ENCODE results near the gene EHD4.

GRCh38 chr15:41978534-41978933 lies 6.2 kb upstream of the EHD4 start:
- TF ChIP-seq GATA3 (IDR thresholded peaks at IDR 0.05; ENCODE audit: low read depth, low read length), result no peak
- no peak for TF ChIP-seq GATA2 (IDR thresholded peaks at IDR 0.05; ENCODE audit: low read depth, low read length)
